ENCODE results near the gene CUTC.
A peak's percentile ranks its signal among the peaks of the same experiment; 100 is the strongest.
"Not testable (repeated sequence)": the region's sequence is repeated elsewhere in the genome, so short reads cannot be mapped to it uniquely, and the experiment has no call there.

The CUTC gene, protein sequence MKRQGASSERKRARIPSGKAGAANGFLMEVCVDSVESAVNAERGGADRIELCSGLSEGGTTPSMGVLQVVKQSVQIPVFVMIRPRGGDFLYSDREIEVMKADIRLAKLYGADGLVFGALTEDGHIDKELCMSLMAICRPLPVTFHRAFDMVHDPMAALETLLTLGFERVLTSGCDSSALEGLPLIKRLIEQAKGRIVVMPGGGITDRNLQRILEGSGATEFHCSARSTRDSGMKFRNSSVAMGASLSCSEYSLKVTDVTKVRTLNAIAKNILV

GRCh38 chr10:99732033-99732842, at the start of gene CUTC, which contains the start of gene COX15:
Gene CUTC (plus strand): TSS chr10:99732234. CDS start chr10:99732349, 115 bp downstream.
Gene COX15 (minus strand): TSS chr10:99732127. CDS start chr10:99732049, 78 bp downstream.
- peak; percentile 96 for DNase-seq

DNA sequence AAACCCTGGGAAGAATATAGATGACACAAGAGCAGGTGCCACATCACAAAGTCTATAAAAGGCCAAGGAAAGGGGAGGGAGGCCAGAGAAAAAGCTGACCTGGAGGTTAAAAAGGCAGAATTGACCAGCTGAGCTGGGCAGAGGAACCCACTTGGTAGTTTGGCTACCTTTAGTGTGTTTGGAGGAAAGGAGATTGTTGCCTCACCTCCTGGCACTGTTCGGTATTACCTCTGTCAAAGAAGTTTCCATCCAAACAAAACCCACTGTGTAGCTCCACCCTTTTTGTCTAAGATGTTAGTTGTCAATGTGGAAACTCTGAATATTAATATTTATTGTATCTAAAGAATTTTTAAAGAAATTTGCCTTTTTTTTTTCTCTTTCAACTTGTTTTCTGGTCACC, 49.3 kb upstream of the CUTC start:
- no peak for DNase-seq

GRCh38 chr10:99685597-99685967, 46.5 kb upstream of the CUTC start:
- DNase-seq: no peak

DNA sequence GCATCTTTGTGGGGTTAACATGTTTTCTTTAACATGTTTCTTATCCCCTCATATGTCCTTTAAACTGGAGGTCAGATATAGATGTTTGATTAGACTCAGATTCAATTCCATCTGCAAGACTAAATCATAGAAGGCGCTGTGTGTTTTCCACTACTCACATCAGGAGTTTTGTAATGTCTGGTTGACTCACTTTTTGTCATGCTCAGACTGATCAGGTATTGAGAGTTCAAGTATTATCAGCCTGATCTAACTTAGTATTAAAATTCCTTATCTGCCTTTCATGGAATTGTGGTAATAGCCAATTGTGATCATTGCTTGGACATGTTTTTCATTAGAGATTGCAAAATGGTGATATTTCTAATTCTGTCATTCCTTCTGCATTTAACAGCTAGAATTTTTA, 42.6 kb upstream of the CUTC start:
- DNase-seq: no peak

GRCh38 chr10:99693933-99694583, 38.0 kb upstream of the CUTC start:
- no peak for DNase-seq

DNA sequence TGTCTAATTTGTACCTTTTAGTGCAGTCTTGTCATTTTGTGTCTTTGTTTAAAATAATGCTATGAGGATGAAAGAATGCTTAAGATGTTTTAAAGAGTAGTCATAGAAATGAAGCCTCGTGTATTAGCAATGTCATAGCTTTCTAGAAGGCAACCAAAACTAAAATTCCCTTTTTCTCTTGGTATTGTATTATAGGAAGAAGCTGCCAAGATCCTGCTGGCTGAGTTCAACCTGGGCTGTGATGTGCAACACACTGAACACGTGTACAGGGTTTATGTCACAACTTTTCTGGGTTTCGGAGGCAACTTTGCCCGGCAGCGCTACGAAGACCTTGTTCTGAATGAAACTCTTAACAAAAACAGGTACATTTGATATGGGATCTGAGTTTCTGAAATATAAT, 36.3 kb upstream of the CUTC start:
- no peak for DNase-seq

DNA sequence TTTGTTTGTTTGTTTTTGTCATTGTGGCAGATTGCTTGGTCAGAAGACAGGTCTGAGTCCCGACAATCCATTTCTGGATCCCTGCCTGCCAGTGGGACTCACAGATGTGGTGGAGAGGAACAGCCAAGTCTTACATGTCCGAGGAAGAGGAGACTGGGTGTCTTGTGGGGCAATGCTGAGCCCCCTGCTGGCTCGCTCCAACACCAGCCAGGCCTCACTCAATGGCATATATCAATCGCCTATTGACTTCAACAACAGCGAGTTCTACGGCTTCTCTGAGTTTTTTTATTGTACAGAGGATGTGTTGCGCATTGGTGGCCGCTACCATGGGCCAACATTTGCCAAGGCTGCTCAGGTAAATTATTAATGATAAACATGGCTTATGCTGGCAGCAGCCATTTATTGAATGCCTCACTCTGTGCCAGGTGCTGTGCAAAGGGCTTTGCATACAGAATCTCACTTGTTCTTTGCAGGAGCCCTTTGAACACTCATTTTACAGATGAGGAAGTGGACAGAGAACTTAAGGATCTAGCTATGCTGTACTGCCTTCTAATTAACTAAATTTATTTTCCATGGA, 33.4 kb upstream of the CUTC start:
- DNase-seq: peak; percentile 4

DNA sequence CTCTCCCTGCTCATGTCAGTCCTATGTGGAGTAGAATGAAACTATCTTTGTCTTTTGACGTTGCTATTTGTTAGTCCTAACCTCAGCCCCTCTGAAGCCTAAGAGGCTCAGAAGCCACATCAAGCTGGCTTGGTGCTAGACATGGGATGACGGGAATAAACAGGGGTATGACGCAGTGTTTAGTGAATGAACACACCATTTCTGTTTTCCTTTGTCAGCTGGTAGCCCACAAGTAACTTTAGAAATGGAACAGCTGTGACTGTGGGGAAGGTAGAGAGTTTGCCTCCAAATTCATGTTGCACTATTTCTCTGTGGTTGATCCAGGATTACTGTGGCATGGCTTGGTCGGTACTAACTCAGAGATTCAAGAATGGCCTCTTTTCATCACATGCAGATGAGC, 31.4 kb upstream of the CUTC start:
- DNase-seq: no peak

DNA sequence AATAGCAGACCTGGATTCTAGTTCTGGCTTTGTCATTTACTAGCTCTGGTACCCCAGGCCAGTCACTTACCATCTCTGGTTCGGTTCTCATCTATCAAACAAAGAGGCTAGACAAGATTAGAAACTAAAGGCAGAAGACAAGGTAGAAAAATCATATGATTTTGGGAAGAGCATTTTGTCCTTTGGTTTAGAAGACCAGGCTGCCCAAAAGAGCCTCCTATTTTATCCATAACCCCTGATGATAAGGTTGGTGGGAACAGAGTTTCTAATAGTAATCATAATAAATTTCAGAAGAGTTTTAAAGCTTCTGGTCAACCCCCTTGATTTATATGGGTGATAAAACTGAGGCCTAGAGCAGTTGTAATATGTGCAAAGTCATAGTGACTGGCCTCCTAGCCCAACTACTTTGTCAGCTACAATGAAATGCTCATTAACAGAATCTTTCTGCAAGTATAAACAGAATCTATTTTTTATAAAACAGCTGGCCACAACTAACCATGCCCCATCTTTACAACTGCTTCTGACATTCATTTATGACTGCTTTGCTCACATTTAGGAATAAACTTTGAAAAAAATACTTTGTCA, 23.5 kb upstream of the CUTC start:
- no peak for DNase-seq

DNA sequence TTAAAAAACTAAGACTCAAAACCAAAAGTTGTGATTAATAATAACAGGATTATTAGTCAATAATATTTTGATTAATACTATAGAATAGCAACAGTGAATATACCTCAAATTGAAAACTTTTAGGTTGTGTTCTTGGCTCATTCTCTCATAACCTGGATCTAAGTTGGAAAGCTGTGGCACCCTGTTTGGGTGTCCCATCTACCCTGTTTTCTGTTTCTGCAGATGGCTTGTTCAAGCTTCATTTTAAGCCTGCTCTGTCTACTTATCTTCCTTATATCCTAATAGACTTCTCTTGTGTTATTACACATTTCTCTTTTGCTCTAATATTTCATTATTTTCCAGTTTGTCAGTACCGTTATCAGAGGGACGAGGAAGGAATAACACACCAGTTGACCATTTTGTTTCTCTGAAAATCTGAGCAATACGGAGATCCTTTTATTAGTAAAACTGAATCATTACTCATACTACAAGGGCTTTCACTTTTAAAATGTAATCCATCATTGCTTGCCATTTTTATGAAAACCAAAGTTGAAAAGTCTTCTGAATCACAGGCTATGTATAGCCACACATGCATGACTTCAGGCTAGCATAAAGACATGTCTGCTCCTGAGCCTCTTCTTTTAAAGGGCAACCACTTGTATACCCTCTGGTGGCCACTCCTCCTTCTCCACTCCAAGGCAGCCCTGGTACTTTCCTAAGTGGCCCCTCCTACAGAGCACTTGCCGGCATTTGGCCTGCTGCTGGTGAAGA, 22.4 kb upstream of the CUTC start:
- DNase-seq: no peak

- peak; percentile 35 for DNase-seq
Observed at GRCh38 chr10:99711129-99711719, 20.8 kb upstream of the CUTC start.

DNA sequence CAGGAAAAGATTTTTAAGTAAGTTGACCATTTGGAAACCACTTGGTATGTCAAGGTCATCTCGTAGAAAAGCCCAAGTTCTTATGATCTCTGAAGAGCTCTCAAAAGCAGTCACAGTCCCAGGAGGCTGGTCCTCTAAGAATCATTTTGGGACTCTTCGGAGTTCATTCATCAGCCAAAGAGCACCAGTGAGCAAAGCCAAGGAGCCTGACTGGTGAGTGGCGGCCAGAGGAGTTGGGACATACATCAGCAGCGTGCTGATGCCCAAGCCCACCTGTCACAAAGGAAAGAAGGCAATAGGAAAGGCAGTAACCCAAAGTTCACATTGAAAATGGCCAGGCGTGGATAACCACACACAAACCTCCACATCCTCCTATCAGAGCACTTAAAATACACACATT, 17.6 kb upstream of the CUTC start:
- DNase-seq: no peak

DNA sequence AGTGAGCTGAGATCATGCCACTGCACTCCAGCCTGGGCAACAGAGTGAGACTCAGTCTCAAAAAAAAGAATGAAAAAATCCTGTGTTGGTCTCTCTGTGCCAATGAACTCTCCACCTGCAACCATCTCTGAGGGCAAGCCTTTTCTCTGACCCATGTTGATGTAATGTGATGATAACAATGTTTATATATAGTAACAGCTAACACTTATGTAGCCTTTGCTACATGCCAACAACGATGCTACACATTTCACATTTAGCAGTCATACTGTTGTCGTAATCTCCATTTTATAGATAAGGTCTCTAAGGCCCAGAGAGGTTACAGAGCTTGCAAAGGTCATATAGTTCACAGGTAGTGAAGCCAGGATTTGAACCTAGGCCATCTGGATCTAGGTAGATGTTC, 11.6 kb upstream of the CUTC start:
- no peak for DNase-seq

DNA sequence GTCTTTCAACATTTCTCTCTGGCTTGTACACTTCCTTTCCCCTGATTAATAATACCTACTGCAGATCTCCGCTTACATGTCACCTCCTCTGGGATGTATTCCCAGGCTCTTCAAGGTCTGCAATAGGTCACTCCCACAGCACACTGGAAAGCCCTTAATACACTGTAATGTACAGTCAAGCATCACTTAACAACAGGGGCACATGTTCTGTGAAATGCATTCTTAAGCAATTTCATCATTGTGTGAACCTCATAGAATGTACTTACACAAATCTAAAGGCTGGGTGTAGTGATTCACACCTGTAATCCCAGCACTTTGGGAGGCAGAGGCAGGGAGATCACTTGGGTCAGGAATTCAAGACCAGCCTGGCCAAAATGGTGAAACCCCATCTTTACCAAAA, 2.0 kb upstream of the CUTC start:
- no peak for DNase-seq

- no peak for DNase-seq
Observed at GRCh38 chr10:99731306-99732032, 565 bp upstream of the CUTC start.

DNA sequence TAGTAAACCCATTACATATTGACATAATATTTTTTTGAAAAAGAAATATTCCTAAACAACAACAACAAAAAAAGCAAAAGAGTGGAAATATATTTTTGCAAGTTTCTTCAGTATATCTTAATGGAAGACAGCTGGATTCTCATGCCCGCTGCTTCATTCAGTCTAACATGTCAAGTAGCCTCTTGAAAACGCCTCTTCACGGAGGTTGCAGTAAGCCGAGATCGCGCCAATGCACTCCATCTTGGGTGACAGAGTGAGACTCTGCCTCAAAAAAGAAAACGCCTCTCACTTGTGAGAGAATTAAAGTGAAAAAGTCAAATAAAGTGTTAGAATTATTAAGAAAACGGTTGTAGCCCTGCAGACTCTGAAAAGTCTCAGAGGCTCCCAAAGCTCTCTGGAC, 1.3 kb downstream of the CUTC start:
- no peak for DNase-seq

DNA sequence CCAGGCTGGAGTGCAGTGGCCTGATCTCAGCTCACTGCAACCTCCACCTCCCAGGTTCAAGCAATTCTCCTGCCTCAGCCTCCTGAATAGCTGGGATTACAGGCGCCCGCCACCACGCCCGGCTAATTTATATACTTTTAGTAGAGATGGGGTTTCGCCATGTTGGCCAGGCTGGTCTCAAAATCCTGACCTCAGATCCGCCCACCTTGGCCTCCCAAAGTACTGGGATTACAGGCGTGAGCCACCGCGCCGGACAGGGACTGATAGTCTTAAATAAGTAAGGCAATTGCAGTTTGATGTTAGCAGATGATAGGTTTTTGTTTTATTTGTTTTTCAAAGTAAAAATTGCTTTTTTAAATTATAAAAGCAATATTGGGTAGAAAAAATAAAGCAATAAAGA, 2.1 kb downstream of the CUTC start:
- DNase-seq: not testable (repeated sequence)

DNA sequence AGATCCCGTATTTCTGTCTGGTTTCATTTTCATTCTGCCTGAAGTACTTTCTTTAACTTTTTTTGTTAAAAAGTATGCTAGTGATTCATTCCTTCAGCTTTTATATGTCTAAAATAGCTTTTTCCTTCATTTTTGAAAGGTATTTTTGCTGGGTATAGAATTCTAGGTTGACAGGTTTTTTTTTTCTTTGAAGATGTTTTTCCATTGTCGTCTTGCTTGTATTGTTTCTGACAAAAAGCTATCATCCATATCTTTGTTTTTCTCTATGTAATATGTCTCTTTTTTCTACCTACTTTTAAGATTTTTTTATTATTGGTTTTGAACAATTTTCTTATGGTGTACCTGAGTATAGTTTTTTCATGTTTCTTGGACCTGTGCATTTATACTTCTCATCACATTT, 8.2 kb downstream of the CUTC start:
- no peak for DNase-seq

GRCh38 chr10:99740933-99741559, 9.0 kb downstream of the CUTC start:
- DNase-seq: no peak

DNA sequence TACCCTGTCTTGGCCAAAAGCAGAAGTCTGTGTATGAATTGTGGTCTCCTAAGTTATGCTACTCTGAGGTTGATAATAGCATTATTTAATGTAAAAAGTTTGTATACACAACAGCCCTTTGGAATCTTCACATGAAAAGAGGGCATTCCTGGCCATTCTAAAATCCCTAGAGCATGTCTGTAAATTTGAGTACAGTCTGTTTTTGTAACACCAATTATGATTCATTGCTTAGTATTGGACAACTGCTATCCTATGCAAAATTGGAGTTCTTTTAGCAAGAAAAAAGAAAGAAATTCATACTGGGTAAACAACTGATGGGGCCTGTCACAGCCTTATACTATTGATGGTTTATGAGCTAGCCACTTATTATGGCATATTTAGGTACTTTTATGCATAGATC, 10.2 kb downstream of the CUTC start:
- DNase-seq: no peak

DNA sequence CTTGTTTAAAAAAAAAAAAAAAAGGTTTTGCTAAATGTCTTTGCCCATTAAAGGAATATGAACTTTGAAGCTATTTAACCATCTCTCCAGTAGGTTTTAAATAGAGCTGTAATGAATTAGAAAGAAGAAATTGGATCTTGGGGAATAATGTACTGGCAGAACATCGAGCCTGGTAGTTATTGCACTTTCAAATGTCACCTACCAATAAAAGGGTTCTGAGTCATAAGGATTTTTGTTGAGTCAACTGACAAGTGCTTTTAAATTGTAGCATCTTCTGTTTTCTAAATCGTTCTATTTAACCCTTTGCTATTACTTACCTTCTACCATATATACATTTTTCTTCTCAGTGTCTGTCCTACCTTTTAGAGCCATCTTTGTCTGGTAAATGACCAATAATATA, 10.7 kb downstream of the CUTC start:
- DNase-seq: no peak

All from CD4-positive, alpha-beta T cell treated with Interleukin-6 for 4 hours (primary cell).